ENCODE data around the gene UBAP2L. TPM values are rescaled to one million over a fixed set of nuclear protein-coding genes. Genes with fewer than 3 reads are reported as not detected.

The UBAP2L gene
- total RNA-seq, 1 experiment from 2014 or later = 265 TPM

GRCh38 chr1:154213274-154213673 is 7.5 kb upstream of the UBAP2L start:
- Histone ChIP-seq H3K23me2 (ENCODE audit: insufficient read length, low read depth, low read length, poor library complexity, severe bottlenecking) (no peaks in the 10 kb centered on the region), H4K8ac (replicated peaks; ENCODE audit: insufficient read length, low read depth, low read length) (no peak overlapping the region), H3K79me1 (ENCODE audit: insufficient read depth, low read depth, low read length, poor library complexity, severe bottlenecking) (no peaks in the 10 kb centered on the region), H4K91ac (ENCODE audit: insufficient read length, low read depth, low read length) (no peak overlapping the region), H3K9me3 (ENCODE audit: control insufficient read depth, low read depth, low read length) (no peaks in the 10 kb centered on the region), H2BK12ac (ENCODE audit: insufficient read length, low read depth, low read length) (no peak overlapping the region), H2BK5ac (ENCODE audit: insufficient read length, low read length) (no peak overlapping the region), H2BK20ac (ENCODE audit: low read depth, low read length, poor library complexity, severe bottlenecking) (no peak overlapping the region), H4K20me1 (ENCODE audit: control insufficient read depth, insufficient read depth, insufficient read length) (no peaks in the 10 kb centered on the region), H3K27ac (ENCODE audit: insufficient read length, low read depth, low read length) (no peak overlapping the region), H3K79me2 (ENCODE audit: insufficient read depth, low read length) (peaks cover 5% of the 10 kb centered on the region; the same call in 1 of the 2 replicates), H3K27me3 (ENCODE audit: insufficient read depth, low read length) (no peaks in the 10 kb centered on the region), H3K14ac (ENCODE audit: insufficient read depth, low read length) (no peak overlapping the region), H3K4me1 (ENCODE audit: insufficient read depth, low read length) (no peaks in the 10 kb centered on the region), H3K23ac (ENCODE audit: insufficient read length, low read depth, low read length) (no peak overlapping the region), H2BK120ac (ENCODE audit: low read depth, low read length, poor library complexity, severe bottlenecking) (no peak overlapping the region), H2AFZ (ENCODE audit: low read length) (no peak overlapping the region), H4K5ac (ENCODE audit: insufficient read length, low read depth, low read length) (no peak overlapping the region), H3K4ac (ENCODE audit: low read depth, low read length) (no peak overlapping the region), H3T11ph (ENCODE audit: low read length) (no peak overlapping the region), H3K4me2 (ENCODE audit: insufficient read depth, insufficient read length, low read length) (no peak overlapping the region), H3K56ac (ENCODE audit: insufficient read length, low read depth, low read length) (no peak overlapping the region), H3K18ac (ENCODE audit: insufficient read length, low read depth, low read length) (no peak overlapping the region), H2AK5ac (ENCODE audit: insufficient read length, low read length) (no peak overlapping the region), H2BK15ac (ENCODE audit: low read depth, low read length) (no peak overlapping the region), H3K9ac (ENCODE audit: extremely low read depth, insufficient read length, low read length) (no peak overlapping the region)
- TF ChIP-seq CTCF (conservative IDR thresholded peaks at IDR 0.05) = no peak
- H3K9me3 Mint-ChIP-seq = no peaks in the 10 kb centered on the region
- H3K36me3 Mint-ChIP-seq (ENCODE audit: insufficient read depth in 1 of 3, low read depth in 3 of 3) = peaks cover 55 to 83% (median 83%) of the 10 kb centered on the region in 3 experiments
- peaks cover 1 to 2% of the 10 kb centered on the region in 2 experiments for H3K4me1 Mint-ChIP-seq
- no peaks in the 10 kb centered on the region for H3K27me3 Mint-ChIP-seq (ENCODE audit: low read depth)
- H3K27ac Mint-ChIP-seq = no peak overlapping the region
- no CpG with 5 or more reads among the region's 1 CpG for WGBS (ENCODE audit: extremely low coverage, insufficient read length, low lambda C conversion rate)
- no peak for DNase-seq
- no peak overlapping the region for H3K4me3 Mint-ChIP-seq

All from H9 (cell line).